ENCODE data around the gene IFNAR2. TPM values are rescaled to one million over a fixed set of nuclear protein-coding genes. Genes with fewer than 3 reads are reported as not detected.

The IFNAR2 gene
- total RNA-seq, 1 experiment from 2014 or later = 2.1 TPM

DNA sequence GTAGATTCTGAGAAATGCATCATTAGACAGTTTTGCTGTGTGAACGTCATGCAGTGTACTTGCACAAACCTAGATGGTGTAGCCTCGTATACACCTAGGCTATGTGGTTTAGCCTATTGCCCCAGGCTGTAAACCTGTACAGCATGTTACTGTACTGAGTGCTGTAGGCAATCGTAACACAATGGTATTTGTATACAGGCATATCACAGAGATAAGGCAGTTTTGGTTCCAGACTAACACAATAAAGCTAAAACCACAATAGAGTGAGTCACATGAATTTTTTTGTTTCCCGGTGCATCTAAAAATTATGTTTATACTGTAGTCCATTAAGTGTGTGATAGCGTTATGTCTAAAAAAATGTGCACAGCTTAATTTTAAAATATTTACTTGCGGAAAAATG is 43.3 kb downstream of the IFNAR2 start:
- Histone ChIP-seq H3K79me2 (ENCODE audit: low read length) (no peaks in the 10 kb centered on the region), H3K9me2 (replicated peaks; ENCODE audit: low read length) (no peaks in the 10 kb centered on the region), H3K9ac (ENCODE audit: low read length) (no peak overlapping the region), H4K20me1 (ENCODE audit: low read length) (no peaks in the 10 kb centered on the region), H2AFZ (ENCODE audit: low read length) (no peak overlapping the region), H3F3A (ENCODE audit: low read length, unreplicated experiment) (peaks cover 3% of the 10 kb centered on the region), H3K4me2 (ENCODE audit: low read length) (no peak overlapping the region), H3K4me1 (ENCODE audit: insufficient read depth, low read length) (peaks cover 9% of the 10 kb centered on the region), H3K27me3 (ENCODE audit: low read length) (no peaks in the 10 kb centered on the region), H3K27ac (ENCODE audit: low read length) (no peak overlapping the region), H3K4me3 (ENCODE audit: low read length) (no peak overlapping the region), H3K36me3 (ENCODE audit: low read depth, low read length) (no peaks in the 10 kb centered on the region), H3K9me3 (ENCODE audit: low read length) (no peaks in the 10 kb centered on the region)
- intact Hi-C loops (cut with micrococcal nuclease) = no loop called here
- ATAC-seq (no peak), DNase-seq (peak; percentile 24)
- no peak for TF ChIP-seq EZH2 (IDR thresholded peaks at IDR 0.05; ENCODE audit: low read length, unreplicated experiment)
- no peak for TF ChIP-seq CTCF (conservative IDR thresholded peaks at IDR 0.05; ENCODE audit: low read depth, low read length)
- no peak for TF ChIP-seq EZH2phosphoT487 (IDR thresholded peaks at IDR 0.05; ENCODE audit: borderline replicate concordance, low read length)
- POLR2A ChIA-PET (ENCODE audit: unreplicated experiment) = no interaction called here
- no TSS peak for BruUV-seq (replicated peaks)
- CTCF ChIA-PET = no interaction called here

DNA sequence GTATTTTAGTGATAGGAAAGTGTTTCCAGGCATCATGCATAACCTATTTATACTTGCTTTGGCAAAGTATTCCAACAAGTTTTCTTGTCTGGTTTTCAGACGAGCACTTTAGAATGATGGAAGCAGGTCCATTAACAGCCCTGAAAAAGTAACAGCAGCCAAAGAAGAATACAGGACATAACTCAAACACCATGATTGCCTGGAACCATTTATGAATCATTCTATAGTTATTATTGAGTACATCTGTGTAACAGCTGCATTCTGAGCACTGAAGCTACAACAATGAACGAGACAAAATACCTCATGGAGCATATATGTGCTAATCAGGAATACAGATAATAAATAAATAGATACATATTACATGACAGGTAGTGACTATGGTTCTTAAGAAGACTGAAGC is 49.0 kb downstream of the IFNAR2 start:
- Histone ChIP-seq H3K9me3 (ENCODE audit: low read length) (no peaks in the 10 kb centered on the region), H3K4me1 (ENCODE audit: insufficient read depth, low read length) (no peaks in the 10 kb centered on the region), H4K20me1 (ENCODE audit: low read length) (no peaks in the 10 kb centered on the region), H3K4me2 (ENCODE audit: low read length) (no peak overlapping the region), H3K36me3 (ENCODE audit: low read depth, low read length) (no peaks in the 10 kb centered on the region), H3K9ac (ENCODE audit: low read length) (no peak overlapping the region), H3K9me2 (replicated peaks; ENCODE audit: low read length) (no peaks in the 10 kb centered on the region), H3K27me3 (ENCODE audit: low read length) (no peaks in the 10 kb centered on the region), H3K27ac (ENCODE audit: low read length) (no peak overlapping the region), H3K79me2 (ENCODE audit: low read length) (no peaks in the 10 kb centered on the region), H3F3A (ENCODE audit: low read length, unreplicated experiment) (no peaks in the 10 kb centered on the region), H3K4me3 (ENCODE audit: low read length) (no peak overlapping the region), H2AFZ (ENCODE audit: low read length) (no peak overlapping the region)
- intact Hi-C loops (cut with micrococcal nuclease) = no loop called here
- DNase-seq = no peak
- CTCF ChIA-PET = no interaction called here
- POLR2A ChIA-PET (ENCODE audit: unreplicated experiment) = no interaction called here
- TF ChIP-seq EZH2phosphoT487 (IDR thresholded peaks at IDR 0.05; ENCODE audit: borderline replicate concordance, low read length) (no peak), EZH2 (IDR thresholded peaks at IDR 0.05; ENCODE audit: low read length, unreplicated experiment) (no peak), CTCF (conservative IDR thresholded peaks at IDR 0.05; ENCODE audit: low read depth, low read length) (no peak)
- no TSS peak for BruUV-seq (replicated peaks)
- no peak for ATAC-seq

GRCh38 chr21:33279330-33279820 is 49.6 kb downstream of the IFNAR2 start:
- no peaks in the 10 kb centered on the region for H3F3A ChIP-seq (ENCODE audit: low read length, unreplicated experiment)
- no peaks in the 10 kb centered on the region for H3K4me1 ChIP-seq (ENCODE audit: insufficient read depth, low read length)
- no peak overlapping the region for H3K4me2 ChIP-seq (ENCODE audit: low read length)
- H3K27me3 ChIP-seq (ENCODE audit: low read length) = no peaks in the 10 kb centered on the region
- no peak overlapping the region for H3K9ac ChIP-seq (ENCODE audit: low read length)
- no TSS peak for BruUV-seq (replicated peaks)
- no peak overlapping the region for H3K27ac ChIP-seq (ENCODE audit: low read length)
- ChIA-PET CTCF (no interaction called here), POLR2A (ENCODE audit: unreplicated experiment) (no interaction called here)
- ATAC-seq (no peak), DNase-seq (no peak)
- no peaks in the 10 kb centered on the region for H3K9me3 ChIP-seq (ENCODE audit: low read length)
- no peak overlapping the region for H3K4me3 ChIP-seq (ENCODE audit: low read length)
- H3K79me2 ChIP-seq (ENCODE audit: low read length) = no peaks in the 10 kb centered on the region
- no peaks in the 10 kb centered on the region for H4K20me1 ChIP-seq (ENCODE audit: low read length)
- intact Hi-C loops (cut with micrococcal nuclease) = no loop called here
- no peaks in the 10 kb centered on the region for H3K9me2 ChIP-seq (replicated peaks; ENCODE audit: low read length)
- H2AFZ ChIP-seq (ENCODE audit: low read length) = no peak overlapping the region
- TF ChIP-seq CTCF (conservative IDR thresholded peaks at IDR 0.05; ENCODE audit: low read depth, low read length) (no peak), EZH2 (IDR thresholded peaks at IDR 0.05; ENCODE audit: low read length, unreplicated experiment) (no peak), EZH2phosphoT487 (IDR thresholded peaks at IDR 0.05; ENCODE audit: borderline replicate concordance, low read length) (no peak)
- no peaks in the 10 kb centered on the region for H3K36me3 ChIP-seq (ENCODE audit: low read depth, low read length)

Other genes starting within 250 kb of the IFNAR2 start
- not detected in 2 replicates for gene OLIG2, start 204.0 kb upstream of the IFNAR2 start, total RNA-seq (2014; rRNA removed)
- gene OLIG1, start 159.8 kb upstream of the IFNAR2 start, total RNA-seq (2014; rRNA removed) = 2.3 TPM in 1 of 2 replicates, not detected in the other
- 25.3 and 26.8 TPM in 2 replicates for gene IL10RB, start 36.4 kb downstream of the IFNAR2 start, total RNA-seq (2014; rRNA removed)
- 13.2 and 18.4 TPM in 2 replicates for gene IFNAR1, start 95.0 kb downstream of the IFNAR2 start, total RNA-seq (2014; rRNA removed)
- 35.7 and 37.8 TPM in 2 replicates for gene IFNGR2, start 173.5 kb downstream of the IFNAR2 start, total RNA-seq (2014; rRNA removed)